Central memory CD8-positive, alpha-beta T cell (primary cell): Measurements from ENCODE around the gene NDUFA12.

ENCODE experiments used
- ATAC-seq: fragments of 150-1000 bp; cut with Tn5 transposase; replicated peaks from 2 replicates; pipeline ENCODE4 v1.10.0; 2022; ENCODE audit warnings: mild to moderate bottlenecking, moderate FRiP score, moderate number of reproducible peaks; ENCODE audit not compliant: poor library complexity, severe bottlenecking; ENCODE audit errors: extremely low read depth
- DNase-seq, 2 donors: peaks; one replicate each; pipeline ENCODE4 v3.0.0; 2021; ENCODE audit warnings: low spot score in 2 of 2
- H3K27ac Mint-ChIP-seq: one replicate; pipeline ENCODE4 v1.8.0; 2022; ENCODE audit warnings: low read depth, mild to moderate bottlenecking, moderate library complexity, mixed read lengths
- H3K27me3 Mint-ChIP-seq: one replicate; pipeline ENCODE4 v1.8.0; 2022; ENCODE audit warnings: mixed read lengths
- H3K36me3 Mint-ChIP-seq: one replicate; pipeline ENCODE4 v1.8.0; 2022; ENCODE audit warnings: mild to moderate bottlenecking, moderate library complexity, mixed read lengths; ENCODE audit not compliant: insufficient read depth
- H3K4me1 Mint-ChIP-seq: one replicate; pipeline ENCODE4 v1.8.0; 2022; ENCODE audit warnings: mixed read lengths
- H3K4me3 Mint-ChIP-seq: one replicate; pipeline ENCODE4 v1.8.0; 2022; ENCODE audit warnings: mild to moderate bottlenecking, moderate library complexity, mixed read lengths
- H3K9me3 Mint-ChIP-seq: one replicate; pipeline ENCODE4 v1.8.0; 2022; ENCODE audit warnings: mixed read lengths

NDUFA12 gene

GRCh38 chr12:94954029-94954685 is 49.3 kb downstream of the NDUFA12 start:
- peaks cover 6% of the 10 kb centered on the region for H3K4me1 Mint-ChIP-seq
- H3K27me3 Mint-ChIP-seq = peaks cover 60% of the 10 kb centered on the region
- no peaks in the 10 kb centered on the region for H3K36me3 Mint-ChIP-seq
- no peak overlapping the region for H3K27ac Mint-ChIP-seq
- no peak for ATAC-seq
- no peak overlapping the region for H3K4me3 Mint-ChIP-seq
- DNase-seq = no peak
- no peaks in the 10 kb centered on the region for H3K9me3 Mint-ChIP-seq

GRCh38 chr12:94952325-94952724 is 51.2 kb downstream of the NDUFA12 start:
- Mint-ChIP-seq H3K4me3 (no peak overlapping the region), H3K27ac (peak overlapping the region; percentile 13)

GRCh38 chr12:94951071-94951934 is 52.2 kb downstream of the NDUFA12 start:
- DNase-seq = no peak
- peaks cover 50% of the 10 kb centered on the region for H3K27me3 Mint-ChIP-seq
- no peak for ATAC-seq
- H3K4me1 Mint-ChIP-seq = peaks cover 6% of the 10 kb centered on the region
- H3K9me3 Mint-ChIP-seq = no peaks in the 10 kb centered on the region
- peak overlapping the region; percentile 19 for H3K27ac Mint-ChIP-seq
- H3K36me3 Mint-ChIP-seq = no peaks in the 10 kb centered on the region
- no peak overlapping the region for H3K4me3 Mint-ChIP-seq

More at GRCh38 chr12:94952325-94952724, 51.2 kb downstream of the NDUFA12 start:
- ATAC-seq = no peak
- no peak for DNase-seq
- peaks cover 56% of the 10 kb centered on the region for H3K27me3 Mint-ChIP-seq
- H3K9me3 Mint-ChIP-seq = no peaks in the 10 kb centered on the region
- peaks cover 6% of the 10 kb centered on the region for H3K4me1 Mint-ChIP-seq
- H3K36me3 Mint-ChIP-seq = no peaks in the 10 kb centered on the region

- Mint-ChIP-seq H3K4me1 (peaks cover 20% of the 10 kb centered on the region), H3K27ac (no peak overlapping the region), H3K9me3 (peaks cover 6% of the 10 kb centered on the region), H3K36me3 (peaks cover 6% of the 10 kb centered on the region), H3K4me3 (no peak overlapping the region), H3K27me3 (peaks cover 23% of the 10 kb centered on the region)
- DNase-seq (no peak), ATAC-seq (no peak)
Measured at GRCh38 chr12:94948232-94948810, 55.2 kb downstream of the NDUFA12 start.

- peak overlapping the region; percentile 78 for H3K27ac Mint-ChIP-seq
- H3K27me3 Mint-ChIP-seq = no peaks in the 10 kb centered on the region
- DNase-seq = no peak
- H3K36me3 Mint-ChIP-seq = peaks cover 8% of the 10 kb centered on the region
- peaks cover 6% of the 10 kb centered on the region for H3K9me3 Mint-ChIP-seq
- peak overlapping the region; percentile 42 for H3K4me3 Mint-ChIP-seq
- H3K4me1 Mint-ChIP-seq = peaks cover 55% of the 10 kb centered on the region
- ATAC-seq = no peak
Measured at GRCh38 chr12:94942663-94943062, 60.8 kb downstream of the NDUFA12 start.

GRCh38 chr12:94941440-94941862 is 62.0 kb downstream of the NDUFA12 start:
- peak overlapping the region; percentile 40 for H3K4me3 Mint-ChIP-seq
- peaks cover 6% of the 10 kb centered on the region for H3K9me3 Mint-ChIP-seq
- H3K4me1 Mint-ChIP-seq = peaks cover 55% of the 10 kb centered on the region
- ATAC-seq (peak; percentile 87), DNase-seq (peak; percentile 16 to 54)
- peak overlapping the region; percentile 86 for H3K27ac Mint-ChIP-seq
- no peaks in the 10 kb centered on the region for H3K27me3 Mint-ChIP-seq
- H3K36me3 Mint-ChIP-seq = peaks cover 8% of the 10 kb centered on the region

GRCh38 chr12:94940771-94941170 is 62.7 kb downstream of the NDUFA12 start:
- Mint-ChIP-seq H3K9me3 (peaks cover 6% of the 10 kb centered on the region), H3K36me3 (peaks cover 8% of the 10 kb centered on the region), H3K27me3 (no peaks in the 10 kb centered on the region), H3K4me1 (peaks cover 55% of the 10 kb centered on the region), H3K4me3 (no peak overlapping the region), H3K27ac (no peak overlapping the region)
- no peak for ATAC-seq
- DNase-seq = no peak

- Mint-ChIP-seq H3K4me3 (no peak overlapping the region), H3K36me3 (peaks cover 2% of the 10 kb centered on the region), H3K27ac (peak overlapping the region; percentile 55), H3K4me1 (peaks cover 38% of the 10 kb centered on the region), H3K9me3 (peaks cover 1% of the 10 kb centered on the region), H3K27me3 (no peaks in the 10 kb centered on the region)
- ATAC-seq (no peak), DNase-seq (no peak)
Measured at GRCh38 chr12:94938583-94938982, 64.9 kb downstream of the NDUFA12 start.

GRCh38 chr12:94930772-94931171 is 72.7 kb downstream of the NDUFA12 start:
- ATAC-seq (no peak), DNase-seq (no peak)
- Mint-ChIP-seq H3K27me3 (peaks cover 19% of the 10 kb centered on the region), H3K27ac (no peak overlapping the region), H3K4me3 (no peak overlapping the region), H3K9me3 (no peaks in the 10 kb centered on the region), H3K4me1 (peaks cover 5% of the 10 kb centered on the region), H3K36me3 (no peaks in the 10 kb centered on the region)

- Mint-ChIP-seq H3K4me3 (no peak overlapping the region), H3K27me3 (peaks cover 19% of the 10 kb centered on the region), H3K4me1 (peaks cover 5% of the 10 kb centered on the region), H3K27ac (no peak overlapping the region), H3K36me3 (no peaks in the 10 kb centered on the region), H3K9me3 (no peaks in the 10 kb centered on the region)
- ATAC-seq (no peak), DNase-seq (no peak)
Measured at GRCh38 chr12:94930216-94930654, 73.3 kb downstream of the NDUFA12 start.

- ATAC-seq (no peak), DNase-seq (no peak)
- Mint-ChIP-seq H3K9me3 (no peaks in the 10 kb centered on the region), H3K36me3 (no peaks in the 10 kb centered on the region), H3K27ac (no peak overlapping the region), H3K4me3 (no peak overlapping the region), H3K4me1 (peaks cover 5% of the 10 kb centered on the region), H3K27me3 (peaks cover 19% of the 10 kb centered on the region)
Measured at GRCh38 chr12:94929780-94930179, 73.7 kb downstream of the NDUFA12 start.

- Mint-ChIP-seq H3K9me3 (no peaks in the 10 kb centered on the region), H3K27ac (no peak overlapping the region), H3K4me3 (no peak overlapping the region), H3K36me3 (no peaks in the 10 kb centered on the region), H3K4me1 (peaks cover 5% of the 10 kb centered on the region), H3K27me3 (peaks cover 19% of the 10 kb centered on the region)
- DNase-seq = no peak
- ATAC-seq = no peak
Measured at GRCh38 chr12:94925729-94926128, 77.8 kb downstream of the NDUFA12 start.
